DND-41 (cell line): ENCODE data around the gene LEUTX.

Experiments
- ATAC-seq: fragments of 200-7000 bp; cut with Tn5 transposase; 3 replicates; pipeline ENCODE4 v1.9.1; 2021; ENCODE audit warnings: low read depth; ENCODE audit not compliant: insufficient read depth
- DNase-seq: peaks from one replicate; pipeline ENCODE4 v3.0.0-alpha.2; 2020
- H2AFZ ChIP-seq: 2 replicates; pipeline ENCODE4 v1.6.0; 2012; ENCODE audit warnings: low read depth, low read length
- H3K27ac ChIP-seq: 2 replicates; pipeline ENCODE4 v1.5.1; 2012; ENCODE audit warnings: low read length, inconsistent platforms
- H3K27me3 ChIP-seq: fragments of 200-600 bp; sonication (generic); 2 replicates; pipeline ENCODE4 v1.6.0; 2012; ENCODE audit warnings: low read length, mild to moderate bottlenecking, inconsistent platforms; ENCODE audit not compliant: insufficient read depth, poor library complexity
- H3K36me3 ChIP-seq: 2 replicates; pipeline ENCODE4 v1.5.1; 2012; ENCODE audit warnings: low read length, inconsistent platforms; ENCODE audit not compliant: insufficient read depth
- H3K4me1 ChIP-seq: 2 replicates; pipeline ENCODE4 v1.5.1; 2012; ENCODE audit warnings: mild to moderate bottlenecking, low read length; ENCODE audit not compliant: insufficient read depth
- H3K4me2 ChIP-seq: 2 replicates; pipeline ENCODE4 v1.6.0; 2012; ENCODE audit warnings: mild to moderate bottlenecking, moderate library complexity, low read length, inconsistent platforms; ENCODE audit not compliant: insufficient read depth
- H3K4me3 ChIP-seq, 2 experiments: fragments of 200-600 bp in 1 of 2; shearing (Covaris generic) in 1 of 2; 2 replicates each; pipeline ENCODE4 v1.5.1; 2012 to 2016; ENCODE audit warnings: inconsistent platforms in 2 of 2, low read length in 2 of 2, mild to moderate bottlenecking in 2 of 2, low read depth in 1 of 2, moderate library complexity in 1 of 2
- H3K79me2 ChIP-seq: 2 replicates; pipeline ENCODE4 v1.6.0; 2012; ENCODE audit warnings: low read length, inconsistent platforms; ENCODE audit not compliant: insufficient read depth
- H3K9ac ChIP-seq: 2 replicates; pipeline ENCODE4 v1.6.0; 2012; ENCODE audit warnings: low read depth, mild to moderate bottlenecking, inconsistent platforms, low read length, moderate library complexity
- H3K9me3 ChIP-seq: 2 replicates; pipeline ENCODE4 v1.5.1; 2012; ENCODE audit warnings: low read length, moderate library complexity, mild to moderate bottlenecking, inconsistent platforms; ENCODE audit not compliant: insufficient read depth, severe bottlenecking
- H4K20me1 ChIP-seq: 2 replicates; pipeline ENCODE4 v1.6.0; 2012; ENCODE audit warnings: low read length; ENCODE audit not compliant: insufficient read depth
- CTCF ChIP-seq: IDR thresholded peaks from 2 replicates; pipeline ENCODE4 v1.5.1; 2012; ENCODE audit warnings: borderline replicate concordance, low read length, moderate library complexity, mild to moderate bottlenecking; ENCODE audit not compliant: poor library complexity, severe bottlenecking; ENCODE audit errors: extremely low read depth
- EZH2 ChIP-seq: IDR thresholded peaks from 3 replicates; pipeline ENCODE4 v1.6.1; 2012; ENCODE audit warnings: borderline replicate concordance, low read depth, mild to moderate bottlenecking, moderate library complexity, low read length, inconsistent platforms; ENCODE audit not compliant: severe bottlenecking

The LEUTX gene

GRCh38 chr19:39824143-39825092 lies 45.8 kb downstream of the LEUTX start:
- TF ChIP-seq CTCF (no peak), EZH2 (no peak)
- Histone ChIP-seq H3K27me3 (no peaks in the 10 kb centered on the region), H3K79me2 (peaks cover 10% of the 10 kb centered on the region), H3K9me3 (no peaks in the 10 kb centered on the region), H3K9ac (peak overlapping the region; percentile 64), H2AFZ (peak overlapping the region; percentile 72), H3K27ac (peak overlapping the region; percentile 52), H3K36me3 (peaks cover 27% of the 10 kb centered on the region), H3K4me2 (peak overlapping the region; percentile 87), H4K20me1 (no peaks in the 10 kb centered on the region), H3K4me3 (peak overlapping the region; percentile 44 to 76; a peak in 3 of 4 replicates), H3K4me1 (peaks cover 20% of the 10 kb centered on the region)
- ATAC-seq (peak; percentile 99), DNase-seq (peak; percentile 92)

- H3K79me2 ChIP-seq, result peaks cover 10% of the 10 kb centered on the region
- peaks cover 33% of the 10 kb centered on the region for H3K36me3 ChIP-seq
- TF ChIP-seq CTCF (no peak), EZH2 (no peak)
- ATAC-seq, result no peak
- peak overlapping the region in 1 of 2 experiments; percentile 76; a peak in 2 of 4 replicates for H3K4me3 ChIP-seq
- no peaks in the 10 kb centered on the region for H3K27me3 ChIP-seq
- DNase-seq, result no peak
- peak overlapping the region; percentile 72 for H2AFZ ChIP-seq
- H4K20me1 ChIP-seq, result no peaks in the 10 kb centered on the region
- peak overlapping the region; percentile 39 for H3K27ac ChIP-seq
- peaks cover 20% of the 10 kb centered on the region for H3K4me1 ChIP-seq
- H3K4me2 ChIP-seq, result peak overlapping the region; percentile 87
- H3K9ac ChIP-seq, result peak overlapping the region; percentile 64
- H3K9me3 ChIP-seq, result no peaks in the 10 kb centered on the region
Observed at GRCh38 chr19:39825093-39825463, 46.4 kb downstream of the LEUTX start.

- no peak overlapping the region for H3K9ac ChIP-seq
- H4K20me1 ChIP-seq, result no peaks in the 10 kb centered on the region
- H3K4me3 ChIP-seq, result no peak overlapping the region
- peaks cover 20% of the 10 kb centered on the region for H3K4me1 ChIP-seq
- peaks cover 39% of the 10 kb centered on the region for H3K36me3 ChIP-seq
- H2AFZ ChIP-seq, result no peak overlapping the region
- ATAC-seq, result no peak
- DNase-seq, result no peak
- peak overlapping the region; percentile 39; the same call in 1 of the 2 replicates for H3K27ac ChIP-seq
- H3K27me3 ChIP-seq, result no peaks in the 10 kb centered on the region
- H3K79me2 ChIP-seq, result peaks cover 10% of the 10 kb centered on the region
- no peaks in the 10 kb centered on the region for H3K9me3 ChIP-seq
- no peak for TF ChIP-seq EZH2
- no peak for TF ChIP-seq CTCF
- H3K4me2 ChIP-seq, result peak overlapping the region; percentile 87; the same call in 1 of the 2 replicates
Observed at GRCh38 chr19:39825531-39826076, 47.0 kb downstream of the LEUTX start.
